K562 (cell line): Measurements from ENCODE around the gene TCIRG1. TPM values are rescaled to one million over a fixed set of nuclear protein-coding genes. Genes with fewer than 3 reads are reported as not detected.
A peak's percentile ranks its signal among the peaks of the same experiment; 100 is the strongest.

ENCODE experiments used
- CAMTA2 ChIP-seq: fragments of 250-450 bp; sonication (Bioruptor Pico); conservative IDR thresholded peaks from 2 replicates; pipeline ENCODE4 v1.5.1; 2022
- FOS ChIP-seq: IDR thresholded peaks from 3 replicates; pipeline ENCODE4 v1.6.1; 2011; ENCODE audit not compliant: insufficient read length; ENCODE audit errors: extremely low read depth
- GABPA ChIP-seq: fragments of 200-800 bp; sonication (Bioruptor generic); conservative IDR thresholded peaks from 2 replicates; pipeline ENCODE4 v1.6.1; 2016; ENCODE audit warnings: low read depth, missing genetic modification characterization, missing compliant biosample characterization
- HDAC1 ChIP-seq, 2 experiments: fragments of 450-650 bp; IDR thresholded peaks; 2 replicates each; pipeline ENCODE4 v1.6.1; 2016 to 2017; ENCODE audit warnings: inconsistent platforms in 1 of 2, mild to moderate bottlenecking in 1 of 2, moderate library complexity in 1 of 2
- HEY1 ChIP-seq: fragments of 250-450 bp; sonication (Bioruptor Pico); IDR thresholded peaks from 2 replicates; pipeline ENCODE4 v1.5.0; 2020; ENCODE audit warnings: mild to moderate bottlenecking, moderate library complexity, borderline replicate concordance
- HMG20A ChIP-seq: fragments of 450-650 bp; formaldehyde crosslinking; conservative IDR thresholded peaks from 2 replicates; pipeline ENCODE4 v1.4.0; 2020; ENCODE audit warnings: mild to moderate bottlenecking, mixed read lengths
- MYNN ChIP-seq, 2 experiments: sonication (generic); formaldehyde crosslinking in 1 of 2; IDR thresholded peaks; 2 replicates each; pipeline versions ENCODE4 v1.5.0 to v1.6.1; 2016 to 2020; ENCODE audit warnings: antibody characterized with exemption in 1 of 2, missing genetic modification reagents in 1 of 2
- PHF21A ChIP-seq: fragments of 450-650 bp; IDR thresholded peaks from 2 replicates; pipeline ENCODE4 v1.6.1; 2017; ENCODE audit warnings: low read depth, borderline replicate concordance
- RBM39 ChIP-seq: fragments of 200-400 bp; formaldehyde crosslinking; optimal IDR thresholded peaks from 2 replicates; pipeline ENCODE3; 2018; ENCODE audit warnings: low read depth, low read length
- ZEB2 ChIP-seq: fragments of 450-650 bp; IDR thresholded peaks from 2 replicates; pipeline ENCODE4 v1.6.1; 2016
- ZKSCAN8 ChIP-seq: fragments of 200-800 bp; sonication (Bioruptor generic); IDR thresholded peaks from 2 replicates; pipeline ENCODE4 v1.6.1; 2016; ENCODE audit warnings: missing genetic modification characterization, missing compliant biosample characterization
- ZNF143 ChIP-seq: sonication (generic); formaldehyde crosslinking; IDR thresholded peaks from 2 replicates; pipeline ENCODE4 v1.9.0; 2022; ENCODE audit warnings: mild to moderate bottlenecking, missing genetic modification reagents
- ZNF431 ChIP-seq: sonication (generic); formaldehyde crosslinking; IDR thresholded peaks from 2 replicates; pipeline ENCODE4 v1.8.0; 2022; ENCODE audit warnings: mild to moderate bottlenecking, missing genetic modification reagents
- ZNF764 ChIP-seq: fragments of 250-450 bp; sonication (Bioruptor Pico); IDR thresholded peaks from 2 replicates; pipeline ENCODE4 v1.4.0; 2020; ENCODE audit warnings: low read depth, mild to moderate bottlenecking, moderate library complexity
- polyA plus RNA-seq, 8 experiments: library from polyadenylated mRNA; depleted of rRNA in 4 of 8; stranded (reverse) in 5 of 8; unstranded in 3 of 8; fragments of >200 nt; fragmentation: Nextera tagmentation in 2 of 8; fragmentation: Illumina TruSeq in 1 of 8; extraction: Ambion mirVana in 2 of 8; extraction: Trizol in 1 of 8; gene quantifications; 2 replicates each; pipeline versions ENCODE4 v1.2.1 to v1.2.3, GENCODE V29; 2011 to 2014; ENCODE audit warnings: inconsistent platforms in 1 of 8, missing spikeins in 1 of 8
- total RNA-seq, 7 experiments: library from RNA; depleted of rRNA in 6 of 7; stranded (reverse); fragments of >200 nt in 6 of 7; fragmentation: Illumina TruSeq in 2 of 7; extraction: Trizol in 2 of 7; gene quantifications; 2 replicates each; pipeline versions ENCODE4 v1.2.1 to v1.2.3, GENCODE V29; 2011 to 2021; ENCODE audit warnings: low replicate concordance in 1 of 7
- TF ChIP-seq, protein P1 (sequence below): fragments of 250-450 bp; sonication (Bioruptor Pico); IDR thresholded peaks from 2 replicates; pipeline ENCODE4 v1.4.0; 2020; ENCODE audit warnings: mild to moderate bottlenecking, moderate library complexity
- TF ChIP-seq, protein P2 (sequence below): fragments of 250-450 bp; sonication (Bioruptor Pico); IDR thresholded peaks from 2 replicates; pipeline ENCODE4 v1.9.0; 2021; ENCODE audit warnings: mild to moderate bottlenecking
- TF ChIP-seq, protein P3 (sequence below): fragments of 250-450 bp; sonication (Bioruptor Pico); IDR thresholded peaks from 2 replicates; pipeline ENCODE4 v1.4.0; 2020; ENCODE audit warnings: mild to moderate bottlenecking, moderate library complexity
- TF ChIP-seq, protein P4 (sequence below): fragments of 250-450 bp; sonication (Bioruptor Pico); IDR thresholded peaks from 2 replicates; pipeline ENCODE4 v1.5.0; 2021
- TF ChIP-seq, protein P5 (sequence below), 3 experiments: fragments of 200-800 bp in 1 of 3; sonication (Bioruptor generic) in 1 of 3; sonication (generic) in 1 of 3; formaldehyde crosslinking in 1 of 3; IDR thresholded peaks; 2 replicates each; pipeline versions ENCODE4 v1.6.1 to v1.8.0; 2016 to 2022; ENCODE audit warnings: mild to moderate bottlenecking in 2 of 3, missing compliant biosample characterization in 2 of 3, missing genetic modification characterization in 2 of 3, missing genetic modification reagents in 1 of 3

Gene TCIRG1
- total and polyA plus RNA-seq, 9 of the 15 experiments (the other 6 are each of a cell fraction or from before 2014, with no cell fraction given), result 0.49 to 143 (median 24.4) TPM

DNA sequence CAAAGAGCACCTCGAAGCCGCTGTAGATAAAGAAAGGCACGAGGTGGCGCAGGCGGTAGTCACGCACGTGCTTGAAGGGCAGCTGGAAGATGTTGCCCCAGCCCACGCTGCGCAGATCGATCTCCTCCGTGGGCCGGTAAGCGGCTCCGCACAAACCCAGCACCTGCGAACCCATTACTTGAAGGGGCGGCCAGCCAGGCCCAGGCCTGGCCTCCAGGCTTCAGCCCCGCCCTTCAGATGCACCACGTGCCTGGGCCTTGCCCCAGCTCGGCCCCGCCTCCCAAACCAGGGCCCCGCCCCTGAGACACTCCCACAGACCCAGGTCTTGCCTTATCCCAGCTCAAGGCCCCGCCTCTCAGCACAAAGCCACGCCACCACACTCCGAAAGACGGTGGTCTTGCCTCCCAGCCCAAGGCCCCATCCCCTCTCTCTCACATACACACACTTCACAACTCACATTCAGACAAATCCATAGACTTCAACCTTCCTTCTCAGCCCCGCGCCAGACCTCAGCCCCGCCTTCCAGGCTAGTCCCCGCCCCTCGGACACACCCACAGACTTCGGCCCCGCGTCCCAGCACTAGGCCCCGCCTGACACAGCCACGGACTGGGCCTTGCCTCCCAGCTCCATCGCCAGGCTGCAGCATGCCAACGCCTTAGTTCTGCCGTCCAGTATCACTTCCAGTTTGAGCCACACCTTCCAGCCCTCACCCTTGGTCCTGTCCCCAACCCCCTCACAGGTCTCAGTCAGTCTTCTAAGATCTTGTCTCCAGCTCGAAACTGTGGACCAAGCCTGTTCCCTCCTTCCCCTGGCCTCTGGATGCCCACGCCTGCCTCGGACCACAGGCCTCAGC lies 42.0 kb upstream of the TCIRG1 start (continued):
- TF ChIP-seq MYNN (IDR thresholded peaks at IDR 0.05) (no peak), MYNN (CRISPR knock-in tag; IDR thresholded peaks at IDR 0.05) (no peak), HDAC1 (IDR thresholded peaks at IDR 0.05) (peak in 1 of 2 experiments; percentile 83; a peak in 1 of 4 replicates), ZNF764 (no peak), ZNF143 (CRISPR knock-in tag) (no peak), RBM39 (no peak), ZEB2 (0 out of 2 replicates have a peak, but pooled peaks have one; percentile 10), HEY1 (CRISPR knock-in tag) (no peak), HMG20A (no peak), GABPA (tag) (no peak), FOS (no peak), PHF21A (no peak), CAMTA2 (no peak), ZNF431 (CRISPR knock-in tag) (peak; percentile 57; the same call in 1 of the 2 replicates), ZKSCAN8 (no peak)
- TF ChIP-seq, protein P1, sequence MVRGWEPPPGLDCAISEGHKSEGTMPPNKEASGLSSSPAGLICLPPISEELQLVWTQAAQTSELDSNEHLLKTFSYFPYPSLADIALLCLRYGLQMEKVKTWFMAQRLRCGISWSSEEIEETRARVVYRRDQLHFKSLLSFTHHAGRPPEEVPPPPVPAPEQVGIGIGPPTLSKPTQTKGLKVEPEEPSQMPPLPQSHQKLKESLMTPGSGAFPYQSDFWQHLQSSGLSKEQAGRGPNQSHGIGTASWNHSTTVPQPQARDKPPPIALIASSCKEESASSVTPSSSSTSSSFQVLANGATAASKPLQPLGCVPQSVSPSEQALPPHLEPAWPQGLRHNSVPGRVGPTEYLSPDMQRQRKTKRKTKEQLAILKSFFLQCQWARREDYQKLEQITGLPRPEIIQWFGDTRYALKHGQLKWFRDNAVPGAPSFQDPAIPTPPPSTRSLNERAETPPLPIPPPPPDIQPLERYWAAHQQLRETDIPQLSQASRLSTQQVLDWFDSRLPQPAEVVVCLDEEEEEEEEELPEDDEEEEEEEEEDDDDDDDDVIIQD (CRISPR knock-in tag), result no peak
- TF ChIP-seq, protein P2, sequence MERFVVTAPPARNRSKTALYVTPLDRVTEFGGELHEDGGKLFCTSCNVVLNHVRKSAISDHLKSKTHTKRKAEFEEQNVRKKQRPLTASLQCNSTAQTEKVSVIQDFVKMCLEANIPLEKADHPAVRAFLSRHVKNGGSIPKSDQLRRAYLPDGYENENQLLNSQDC, result no peak
- TF ChIP-seq, protein P3, sequence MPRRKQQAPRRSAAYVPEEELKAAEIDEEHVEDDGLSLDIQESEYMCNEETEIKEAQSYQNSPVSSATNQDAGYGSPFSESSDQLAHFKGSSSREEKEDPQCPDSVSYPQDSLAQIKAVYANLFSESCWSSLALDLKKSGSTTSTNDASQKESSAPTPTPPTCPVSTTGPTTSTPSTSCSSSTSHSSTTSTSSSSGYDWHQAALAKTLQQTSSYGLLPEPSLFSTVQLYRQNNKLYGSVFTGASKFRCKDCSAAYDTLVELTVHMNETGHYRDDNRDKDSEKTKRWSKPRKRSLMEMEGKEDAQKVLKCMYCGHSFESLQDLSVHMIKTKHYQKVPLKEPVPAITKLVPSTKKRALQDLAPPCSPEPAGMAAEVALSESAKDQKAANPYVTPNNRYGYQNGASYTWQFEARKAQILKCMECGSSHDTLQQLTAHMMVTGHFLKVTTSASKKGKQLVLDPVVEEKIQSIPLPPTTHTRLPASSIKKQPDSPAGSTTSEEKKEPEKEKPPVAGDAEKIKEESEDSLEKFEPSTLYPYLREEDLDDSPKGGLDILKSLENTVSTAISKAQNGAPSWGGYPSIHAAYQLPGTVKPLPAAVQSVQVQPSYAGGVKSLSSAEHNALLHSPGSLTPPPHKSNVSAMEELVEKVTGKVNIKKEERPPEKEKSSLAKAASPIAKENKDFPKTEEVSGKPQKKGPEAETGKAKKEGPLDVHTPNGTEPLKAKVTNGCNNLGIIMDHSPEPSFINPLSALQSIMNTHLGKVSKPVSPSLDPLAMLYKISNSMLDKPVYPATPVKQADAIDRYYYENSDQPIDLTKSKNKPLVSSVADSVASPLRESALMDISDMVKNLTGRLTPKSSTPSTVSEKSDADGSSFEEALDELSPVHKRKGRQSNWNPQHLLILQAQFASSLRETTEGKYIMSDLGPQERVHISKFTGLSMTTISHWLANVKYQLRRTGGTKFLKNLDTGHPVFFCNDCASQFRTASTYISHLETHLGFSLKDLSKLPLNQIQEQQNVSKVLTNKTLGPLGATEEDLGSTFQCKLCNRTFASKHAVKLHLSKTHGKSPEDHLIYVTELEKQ (CRISPR knock-in tag), result no peak
- TF ChIP-seq, protein P4, sequence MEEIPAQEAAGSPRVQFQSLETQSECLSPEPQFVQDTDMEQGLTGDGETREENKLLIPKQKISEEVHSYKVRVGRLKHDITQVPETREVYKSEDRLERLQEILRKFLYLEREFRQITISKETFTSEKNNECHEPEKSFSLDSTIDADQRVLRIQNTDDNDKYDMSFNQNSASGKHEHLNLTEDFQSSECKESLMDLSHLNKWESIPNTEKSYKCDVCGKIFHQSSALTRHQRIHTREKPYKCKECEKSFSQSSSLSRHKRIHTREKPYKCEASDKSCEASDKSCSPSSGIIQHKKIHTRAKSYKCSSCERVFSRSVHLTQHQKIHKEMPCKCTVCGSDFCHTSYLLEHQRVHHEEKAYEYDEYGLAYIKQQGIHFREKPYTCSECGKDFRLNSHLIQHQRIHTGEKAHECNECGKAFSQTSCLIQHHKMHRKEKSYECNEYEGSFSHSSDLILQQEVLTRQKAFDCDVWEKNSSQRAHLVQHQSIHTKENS (CRISPR knock-in tag), result no peak
- TF ChIP-seq, protein P5, sequence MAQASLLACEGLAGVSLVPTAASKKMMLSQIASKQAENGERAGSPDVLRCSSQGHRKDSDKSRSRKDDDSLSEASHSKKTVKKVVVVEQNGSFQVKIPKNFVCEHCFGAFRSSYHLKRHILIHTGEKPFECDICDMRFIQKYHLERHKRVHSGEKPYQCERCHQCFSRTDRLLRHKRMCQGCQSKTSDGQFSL (CRISPR knock-in tag; IDR thresholded peaks at IDR 0.05), result no peak
- TF ChIP-seq, protein P5 (tag; IDR thresholded peaks at IDR 0.05), result no peak
